Measurements from ENCODE around the gene RHBDD1.

The RHBDD1 gene

GRCh38 chr2:226797989-226798421 lies 37.8 kb upstream of the RHBDD1 start:
- Histone ChIP-seq H3K79me2 (ENCODE audit: insufficient read depth, low read length) (no peaks in the 10 kb centered on the region), H3K9me2 (replicated peaks; ENCODE audit: low read depth, low read length) (no peaks in the 10 kb centered on the region), H2AFZ (ENCODE audit: low read length) (no peak overlapping the region), H4K20me1 (ENCODE audit: insufficient read depth, low read length, poor library complexity, severe bottlenecking) (no peaks in the 10 kb centered on the region), H3K9me3 (ENCODE audit: insufficient read depth, low read depth, low read length) (no peaks in the 10 kb centered on the region), H3K9ac (ENCODE audit: low read depth, low read length, poor library complexity, severe bottlenecking) (no peak overlapping the region), H3K36me3 (ENCODE audit: insufficient read depth, low read length) (no peaks in the 10 kb centered on the region), H3F3A (ENCODE audit: low read depth) (0 out of 2 replicates have a peak, but pooled peaks cover 6% of the 10 kb centered on the region), H3K4me2 (ENCODE audit: low read depth, low read length, poor library complexity, severe bottlenecking) (peak overlapping the region; percentile 81), H3K27me3 (ENCODE audit: insufficient read depth, low read length, poor library complexity, severe bottlenecking) (no peaks in the 10 kb centered on the region), H3K4me3 (ENCODE audit: low read length, poor library complexity, severe bottlenecking) (peak overlapping the region; percentile 79), H3K4me1 (ENCODE audit: insufficient read depth, low read length, poor library complexity, severe bottlenecking) (peaks cover 33% of the 10 kb centered on the region)
- TF ChIP-seq CTCF (conservative IDR thresholded peaks at IDR 0.05; ENCODE audit: low read length) = no peak
- TF ChIP-seq EZH2phosphoT487 (IDR thresholded peaks at IDR 0.05; ENCODE audit: borderline replicate concordance) = no peak

DNA sequence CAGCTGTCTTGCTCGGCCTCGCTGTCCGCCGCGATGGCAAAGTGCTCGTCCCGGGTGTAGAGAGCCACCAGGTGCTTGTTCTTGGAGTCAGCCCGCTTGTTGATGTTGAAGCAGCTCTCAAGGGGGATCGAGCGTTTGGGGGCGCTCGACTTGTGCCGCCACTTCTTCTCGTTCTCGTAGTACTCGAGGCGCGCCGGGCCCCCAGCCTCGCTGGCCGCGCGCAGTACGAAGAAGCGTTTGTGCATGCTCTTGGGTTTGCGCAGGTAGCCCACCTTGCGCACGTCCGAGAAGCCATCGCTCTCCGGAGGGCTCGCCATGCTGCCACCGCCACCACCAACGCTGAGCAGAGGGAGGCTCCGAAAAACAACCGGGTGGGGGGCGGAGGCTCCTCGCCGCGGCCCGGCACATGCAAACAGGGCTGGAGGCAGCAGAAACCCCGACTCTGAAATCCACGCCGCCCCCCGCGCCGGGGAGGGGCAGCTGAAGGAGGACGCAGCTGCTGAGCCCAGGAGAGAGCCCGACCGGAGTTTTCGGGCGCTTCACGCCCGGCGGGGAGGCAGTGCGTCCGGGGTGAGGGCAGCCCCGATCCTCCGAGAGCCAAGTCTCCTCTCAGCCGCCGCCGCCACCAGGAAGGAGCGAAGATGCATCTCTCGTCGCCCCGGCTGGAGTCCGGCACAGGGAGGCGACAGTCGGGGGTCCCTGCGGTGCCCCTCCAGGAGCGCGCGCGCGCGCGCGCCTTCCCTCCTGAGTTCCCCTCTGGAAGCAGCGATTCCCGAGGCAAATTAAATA lies 37.2 kb upstream of the RHBDD1 start:
- TF ChIP-seq CTCF (conservative IDR thresholded peaks at IDR 0.05; ENCODE audit: low read length) = peak; percentile 29; the same call in 1 of the 2 replicates
- TF ChIP-seq EZH2phosphoT487 (IDR thresholded peaks at IDR 0.05; ENCODE audit: borderline replicate concordance) = no peak
- Histone ChIP-seq H2AFZ (ENCODE audit: low read length) (peak overlapping the region; percentile 98), H4K20me1 (ENCODE audit: insufficient read depth, low read length, poor library complexity, severe bottlenecking) (no peaks in the 10 kb centered on the region), H3K27me3 (ENCODE audit: insufficient read depth, low read length, poor library complexity, severe bottlenecking) (no peaks in the 10 kb centered on the region), H3K36me3 (ENCODE audit: insufficient read depth, low read length) (no peaks in the 10 kb centered on the region), H3K79me2 (ENCODE audit: insufficient read depth, low read length) (no peaks in the 10 kb centered on the region), H3F3A (ENCODE audit: low read depth) (0 out of 2 replicates have a peak, but pooled peaks cover 6% of the 10 kb centered on the region), H3K4me1 (ENCODE audit: insufficient read depth, low read length, poor library complexity, severe bottlenecking) (peaks cover 27% of the 10 kb centered on the region), H3K9me3 (ENCODE audit: insufficient read depth, low read depth, low read length) (no peaks in the 10 kb centered on the region), H3K9me2 (replicated peaks; ENCODE audit: low read depth, low read length) (no peaks in the 10 kb centered on the region), H3K9ac (ENCODE audit: low read depth, low read length, poor library complexity, severe bottlenecking) (peak overlapping the region; percentile 79), H3K4me3 (ENCODE audit: low read length, poor library complexity, severe bottlenecking) (peak overlapping the region; percentile 79), H3K4me2 (ENCODE audit: low read depth, low read length, poor library complexity, severe bottlenecking) (peak overlapping the region; percentile 81)

DNA sequence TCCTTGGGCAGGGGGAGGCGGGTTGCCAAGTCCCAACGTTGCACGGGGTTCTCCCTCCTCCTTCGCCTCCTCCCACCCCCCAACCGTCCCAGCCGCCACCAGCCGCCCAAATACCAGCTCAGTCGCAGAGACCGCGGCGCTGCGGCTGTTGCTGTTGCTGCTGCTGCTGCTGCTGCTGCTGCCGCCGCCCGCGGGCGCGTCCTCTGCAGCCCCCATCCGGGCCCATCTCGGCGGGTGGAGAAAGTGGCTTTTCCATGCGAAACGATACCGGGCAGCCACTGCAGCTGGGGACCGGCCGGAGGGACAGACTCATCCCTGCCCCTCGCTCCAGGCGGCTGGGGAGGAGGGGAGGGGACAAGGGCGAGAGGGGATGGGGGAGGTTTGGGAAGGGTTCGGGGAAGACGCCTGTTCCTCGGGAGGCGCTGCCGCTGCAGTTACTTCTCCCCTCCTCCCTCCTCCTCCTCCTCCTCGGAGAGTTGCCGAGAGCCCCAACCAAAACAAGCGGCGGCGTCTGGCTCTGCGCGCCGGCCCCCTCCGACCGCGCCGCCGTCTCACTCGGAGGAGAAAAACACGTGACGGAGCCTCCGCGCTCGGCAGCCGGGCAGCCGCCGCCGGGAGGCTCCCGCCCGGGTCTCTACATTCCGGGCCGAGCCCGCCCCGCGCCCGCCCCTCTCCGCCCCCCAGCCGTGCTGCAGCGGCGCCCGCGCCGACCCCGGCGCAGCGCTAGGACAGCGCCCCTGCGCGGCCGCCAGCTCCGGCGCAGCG lies 36.5 kb upstream of the RHBDD1 start, which contains the start of gene IRS1:
IRS1 (minus strand) TSS at position 610 of the 765 bp plus-strand sequence. CDS start 1,082 bp downstream, outside the sequence.
- H3K4me3 ChIP-seq (ENCODE audit: low read length, poor library complexity, severe bottlenecking) = peak within 1 kb of the TSS; percentile 79
- H3K9me2 ChIP-seq (replicated peaks; ENCODE audit: low read depth, low read length) = no peaks in the 10 kb centered on the region
- peak within 1 kb of the TSS; percentile 98 for H2AFZ ChIP-seq (ENCODE audit: low read length)
- no peaks in the 10 kb centered on the region for H3K36me3 ChIP-seq (ENCODE audit: insufficient read depth, low read length)
- no peaks in the 10 kb centered on the region for H3K27me3 ChIP-seq (ENCODE audit: insufficient read depth, low read length, poor library complexity, severe bottlenecking)
- H3K4me1 ChIP-seq (ENCODE audit: insufficient read depth, low read length, poor library complexity, severe bottlenecking) = peaks cover 22% of the 10 kb centered on the region
- no peaks in the 10 kb centered on the region for H3K9me3 ChIP-seq (ENCODE audit: insufficient read depth, low read depth, low read length)
- peak within 1 kb of the TSS; percentile 95 for H3K4me2 ChIP-seq (ENCODE audit: low read depth, low read length, poor library complexity, severe bottlenecking)
- TF ChIP-seq CTCF (conservative IDR thresholded peaks at IDR 0.05; ENCODE audit: low read length) (no peak; the same call in 1 of the 2 replicates), EZH2phosphoT487 (IDR thresholded peaks at IDR 0.05; ENCODE audit: borderline replicate concordance) (no peak)
- H4K20me1 ChIP-seq (ENCODE audit: insufficient read depth, low read length, poor library complexity, severe bottlenecking) = no peaks in the 10 kb centered on the region
- peak within 1 kb of the TSS; percentile 79 for H3K9ac ChIP-seq (ENCODE audit: low read depth, low read length, poor library complexity, severe bottlenecking)
- H3K79me2 ChIP-seq (ENCODE audit: insufficient read depth, low read length) = no peaks in the 10 kb centered on the region
- H3F3A ChIP-seq (ENCODE audit: low read depth) = 0 out of 2 replicates have a peak, but pooled peaks cover 2% of the 10 kb centered on the region
